Sigmoid colon (tissue), 4 donors: ENCODE measurements around the gene SNX1.

Source experiments
- CTCF ChIP-seq, 4 experiments: fragments of 450-650 bp in 3 of 4; fragments of 200-600 bp in 1 of 4; IDR thresholded peaks; one replicate each; pipeline ENCODE4 v1.5.1; 2016 to 2019; ENCODE audit warnings: antibody characterized with exemption in 4 of 4, mild to moderate bottlenecking in 3 of 4, moderate library complexity in 2 of 4
- EP300 ChIP-seq, 4 donors: sonication (generic); formaldehyde crosslinking; IDR thresholded peaks; one replicate each; pipeline ENCODE4 v1.6.1; 2017; ENCODE audit warnings: antibody characterized with exemption in 4 of 4
- POLR2A ChIP-seq, 2 donors: fragments of 450-650 bp; IDR thresholded peaks; one replicate each; pipeline ENCODE4 v1.6.1; 2016; ENCODE audit warnings: antibody characterized with exemption in 2 of 2, mild to moderate bottlenecking in 2 of 2, moderate library complexity in 2 of 2
- POLR2AphosphoS5 ChIP-seq, 4 donors: sonication (generic); formaldehyde crosslinking; IDR thresholded peaks; one replicate each; pipeline ENCODE4 v1.6.1; 2017; ENCODE audit warnings: antibody characterized with exemption in 4 of 4

- TF ChIP-seq CTCF (IDR thresholded peaks at IDR 0.05) (no peak), POLR2A (IDR thresholded peaks at IDR 0.05) (no peak), POLR2AphosphoS5 (IDR thresholded peaks at IDR 0.05) (no peak), EP300 (IDR thresholded peaks at IDR 0.05) (no peak)
Observed at GRCh38 chr15:64148581-64148980, 52.8 kb downstream of the SNX1 start.
